GM21390 (cell line): ENCODE results near the gene FASTKD3.
A peak's percentile ranks its signal among the peaks of the same experiment; 100 is the strongest.
"Not testable (repeated sequence)": the region's sequence is repeated elsewhere in the genome, so short reads cannot be mapped to it uniquely, and the experiment has no call there.

Experiments used
- ATAC-seq: cut with Tn5 transposase; IDR thresholded peaks from one replicate; pipeline ENCODE4 v1.9.1; 2021; ENCODE audit not compliant: unreplicated experiment

Gene FASTKD3

GRCh38 chr5:7868773-7869473 is at the start of gene FASTKD3, which contains the start of gene MTRR:
FASTKD3 (minus strand) TSS chr5:7869031; CDS start chr5:7868083, 948 bp downstream.
MTRR (plus strand) TSS chr5:7869148; CDS start chr5:7870795, 1,647 bp downstream.
- ATAC-seq, result peak; percentile 96

GRCh38 chr5:7917130-7918123 is 48.6 kb upstream of the FASTKD3 start:
- no peak for ATAC-seq

- ATAC-seq, result no peak
Measured at GRCh38 chr5:7916171-7916804, 47.5 kb upstream of the FASTKD3 start.

- not testable (repeated sequence) for ATAC-seq
Measured at GRCh38 chr5:7911429-7911771, 42.6 kb upstream of the FASTKD3 start.

GRCh38 chr5:7910738-7911428 is 42.1 kb upstream of the FASTKD3 start:
- ATAC-seq, result peak; percentile 70

GRCh38 chr5:7908317-7908716 is 39.5 kb upstream of the FASTKD3 start:
- ATAC-seq, result no peak

- no peak for ATAC-seq
Measured at GRCh38 chr5:7907612-7908011, 38.8 kb upstream of the FASTKD3 start.

- ATAC-seq, result no peak
Measured at GRCh38 chr5:7904170-7904569, 35.3 kb upstream of the FASTKD3 start.

GRCh38 chr5:7902666-7903625 is 34.1 kb upstream of the FASTKD3 start:
- ATAC-seq, result no peak

- ATAC-seq, result no peak
Measured at GRCh38 chr5:7902201-7902600, 33.4 kb upstream of the FASTKD3 start.

- ATAC-seq, result no peak
Measured at GRCh38 chr5:7897014-7897600, 28.3 kb upstream of the FASTKD3 start.

- peak; percentile 97 for ATAC-seq
Measured at GRCh38 chr5:7894860-7895259, 26.0 kb upstream of the FASTKD3 start.

- ATAC-seq, result peak; percentile 18
Measured at GRCh38 chr5:7894439-7894838, 25.6 kb upstream of the FASTKD3 start.

- ATAC-seq, result no peak
Measured at GRCh38 chr5:7888901-7889300, 20.1 kb upstream of the FASTKD3 start.

GRCh38 chr5:7886849-7887475 is 18.1 kb upstream of the FASTKD3 start:
- ATAC-seq, result no peak

GRCh38 chr5:7884491-7885267 is 15.8 kb upstream of the FASTKD3 start:
- ATAC-seq, result no peak

GRCh38 chr5:7882926-7883325 is 14.1 kb upstream of the FASTKD3 start:
- ATAC-seq, result no peak

GRCh38 chr5:7881816-7882215 is 13.0 kb upstream of the FASTKD3 start:
- no peak for ATAC-seq
